ENCODE results near the gene FSD2. TPM values are rescaled to one million over a fixed set of nuclear protein-coding genes. Genes with fewer than 3 reads are reported as not detected.

Gene FSD2
- total RNA-seq, 1 experiment from 2014 or later = not detected

GRCh38 chr15:82798104-82798503, 7.8 kb downstream of the FSD2 start:
- CTCF ChIA-PET = no interaction called here
- H3K4me3 ChIP-seq (ENCODE audit: low read depth, low read length, poor library complexity, severe bottlenecking) = no peak overlapping the region
- no peaks in the 10 kb centered on the region for H3K36me3 ChIP-seq (ENCODE audit: insufficient read depth, low read length, poor library complexity, severe bottlenecking)
- no peak for DNase-seq (ENCODE audit: low spot score)
- no TSS peak for BruUV-seq (replicated peaks)
- peaks cover 4% of the 10 kb centered on the region for H3K27me3 ChIP-seq (replicated peaks; ENCODE audit: insufficient read depth, low read depth, low read length, poor library complexity)
- POLR2A ChIA-PET (ENCODE audit: low non-redundant PET) = no interaction called here
- intact Hi-C loops (cut with micrococcal nuclease; ENCODE audit: unreplicated experiment) = no loop called here
- H3K9me3 ChIP-seq (ENCODE audit: low read depth, low read length, poor library complexity, severe bottlenecking) = peaks cover 4% of the 10 kb centered on the region
- TF ChIP-seq, protein P1, sequence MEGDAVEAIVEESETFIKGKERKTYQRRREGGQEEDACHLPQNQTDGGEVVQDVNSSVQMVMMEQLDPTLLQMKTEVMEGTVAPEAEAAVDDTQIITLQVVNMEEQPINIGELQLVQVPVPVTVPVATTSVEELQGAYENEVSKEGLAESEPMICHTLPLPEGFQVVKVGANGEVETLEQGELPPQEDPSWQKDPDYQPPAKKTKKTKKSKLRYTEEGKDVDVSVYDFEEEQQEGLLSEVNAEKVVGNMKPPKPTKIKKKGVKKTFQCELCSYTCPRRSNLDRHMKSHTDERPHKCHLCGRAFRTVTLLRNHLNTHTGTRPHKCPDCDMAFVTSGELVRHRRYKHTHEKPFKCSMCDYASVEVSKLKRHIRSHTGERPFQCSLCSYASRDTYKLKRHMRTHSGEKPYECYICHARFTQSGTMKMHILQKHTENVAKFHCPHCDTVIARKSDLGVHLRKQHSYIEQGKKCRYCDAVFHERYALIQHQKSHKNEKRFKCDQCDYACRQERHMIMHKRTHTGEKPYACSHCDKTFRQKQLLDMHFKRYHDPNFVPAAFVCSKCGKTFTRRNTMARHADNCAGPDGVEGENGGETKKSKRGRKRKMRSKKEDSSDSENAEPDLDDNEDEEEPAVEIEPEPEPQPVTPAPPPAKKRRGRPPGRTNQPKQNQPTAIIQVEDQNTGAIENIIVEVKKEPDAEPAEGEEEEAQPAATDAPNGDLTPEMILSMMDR (conservative IDR thresholded peaks at IDR 0.05; ENCODE audit: low read depth, low read length) = no peak
- TF ChIP-seq EZH2 (IDR thresholded peaks at IDR 0.05; ENCODE audit: borderline replicate concordance, low read depth, low read length, poor library complexity, severe bottlenecking) = no peak
- no peak overlapping the region for H3K27ac ChIP-seq (ENCODE audit: low read depth, low read length, poor library complexity, severe bottlenecking)
- H3K4me1 ChIP-seq (ENCODE audit: insufficient read depth, low read length, poor library complexity, severe bottlenecking) = no peaks in the 10 kb centered on the region

DNA sequence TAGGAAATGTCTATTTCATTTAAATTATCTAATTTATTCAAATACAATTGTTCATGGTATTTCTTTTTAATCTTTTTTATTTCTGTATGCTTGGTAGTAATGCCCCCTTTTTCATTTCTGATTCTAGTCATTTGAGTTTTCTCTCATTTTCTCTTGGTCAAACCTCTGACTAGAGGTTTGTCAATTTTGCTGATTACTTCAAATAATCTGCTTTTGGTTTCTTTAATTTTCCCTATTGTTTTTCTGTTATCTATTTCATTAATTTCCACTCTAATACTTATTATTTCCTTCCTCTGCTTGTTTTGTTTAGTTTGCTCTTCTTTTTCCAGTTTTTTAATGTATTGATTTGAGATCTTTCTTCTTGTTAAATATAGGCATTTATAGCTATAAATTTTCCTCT, 12.1 kb downstream of the FSD2 start:
- TF ChIP-seq, protein P1 (conservative IDR thresholded peaks at IDR 0.05; ENCODE audit: low read depth, low read length) = no peak
- TF ChIP-seq EZH2 (IDR thresholded peaks at IDR 0.05; ENCODE audit: borderline replicate concordance, low read depth, low read length, poor library complexity, severe bottlenecking) = no peak
- ChIA-PET CTCF (no interaction called here), POLR2A (ENCODE audit: low non-redundant PET) (no interaction called here)
- intact Hi-C loops (cut with micrococcal nuclease; ENCODE audit: unreplicated experiment) = no loop called here
- Histone ChIP-seq H3K4me3 (ENCODE audit: low read depth, low read length, poor library complexity, severe bottlenecking) (no peak overlapping the region), H3K4me1 (ENCODE audit: insufficient read depth, low read length, poor library complexity, severe bottlenecking) (no peaks in the 10 kb centered on the region), H3K27me3 (replicated peaks; ENCODE audit: insufficient read depth, low read depth, low read length, poor library complexity) (no peaks in the 10 kb centered on the region), H3K27ac (ENCODE audit: low read depth, low read length, poor library complexity, severe bottlenecking) (no peak overlapping the region), H3K9me3 (ENCODE audit: low read depth, low read length, poor library complexity, severe bottlenecking) (peaks cover 4% of the 10 kb centered on the region), H3K36me3 (ENCODE audit: insufficient read depth, low read length, poor library complexity, severe bottlenecking) (no peaks in the 10 kb centered on the region)
- DNase-seq (ENCODE audit: low spot score) = no peak
- no TSS peak for BruUV-seq (replicated peaks)

- CTCF ChIA-PET = no interaction called here
- intact Hi-C loops (cut with micrococcal nuclease; ENCODE audit: unreplicated experiment) = no loop called here
- Histone ChIP-seq H3K9me3 (ENCODE audit: low read depth, low read length, poor library complexity, severe bottlenecking) (peaks cover 4% of the 10 kb centered on the region), H3K4me3 (ENCODE audit: low read depth, low read length, poor library complexity, severe bottlenecking) (no peak overlapping the region), H3K36me3 (ENCODE audit: insufficient read depth, low read length, poor library complexity, severe bottlenecking) (no peaks in the 10 kb centered on the region), H3K27me3 (replicated peaks; ENCODE audit: insufficient read depth, low read depth, low read length, poor library complexity) (no peaks in the 10 kb centered on the region), H3K27ac (ENCODE audit: low read depth, low read length, poor library complexity, severe bottlenecking) (no peak overlapping the region), H3K4me1 (ENCODE audit: insufficient read depth, low read length, poor library complexity, severe bottlenecking) (no peaks in the 10 kb centered on the region)
- POLR2A ChIA-PET (ENCODE audit: low non-redundant PET) = no interaction called here
- no TSS peak for BruUV-seq (replicated peaks)
- TF ChIP-seq EZH2 (IDR thresholded peaks at IDR 0.05; ENCODE audit: borderline replicate concordance, low read depth, low read length, poor library complexity, severe bottlenecking) = no peak
- TF ChIP-seq, protein P1 (conservative IDR thresholded peaks at IDR 0.05; ENCODE audit: low read depth, low read length) = no peak
- no peak for DNase-seq (ENCODE audit: low spot score)
Observed at GRCh38 chr15:82792068-82792467, 13.8 kb downstream of the FSD2 start.
